PC-3 (cell line): ENCODE measurements around the gene ZNF839. TPM values are rescaled to one million over a fixed set of nuclear protein-coding genes. Genes with fewer than 3 reads are reported as not detected.

Experiments used
- ATAC-seq: fragments of 200-7000 bp; cut with Tn5 transposase; 2 replicates; pipeline ENCODE4 v1.9.1; 2020; ENCODE audit warnings: mild to moderate bottlenecking, moderate library complexity
- BruUV-seq: library from RNA; stranded (reverse); fragments of 400-500 nt; replicated peaks from 2 replicates; lab custom pipeline; 2021; lab: Mats Ljungman, UMichigan
- CTCF ChIA-PET: fragments of 300-600 bp; sonication (Branson Sonifier 250); formaldehyde crosslinking; loops from one replicate; lab custom pipeline; 2022; ENCODE audit warnings: antibody characterized with exemption; lab: Charles Lee
- POLR2A ChIA-PET: fragments of 300-600 bp; sonication (Branson Sonifier 250); formaldehyde crosslinking; loops from one replicate; lab custom pipeline; 2022; ENCODE audit warnings: antibody characterized with exemption; ENCODE audit not compliant: unreplicated experiment; lab: Charles Lee
- DNase-seq: peaks from one replicate; pipeline ENCODE4 v3.0.0-alpha.2; 2015
- H2AFZ ChIP-seq: fragments of 300-600 bp; sonication (generic); 2 replicates; pipeline ENCODE4 v1.6.0; 2016; ENCODE audit warnings: antibody characterized with exemption, low read length
- H3F3A ChIP-seq: fragments of 300-600 bp; sonication (generic); one replicate; pipeline ENCODE4 v1.6.0; 2017; ENCODE audit warnings: antibody characterized with exemption, low read length, control low read depth, mild to moderate bottlenecking; ENCODE audit not compliant: unreplicated experiment
- H3K27ac ChIP-seq: fragments of 300-600 bp; sonication (generic); 2 replicates; pipeline ENCODE4 v1.5.1; 2016; ENCODE audit warnings: mild to moderate bottlenecking, low read length
- H3K27me3 ChIP-seq: fragments of 300-600 bp; sonication (generic); 2 replicates; pipeline ENCODE4 v1.6.1; 2016; ENCODE audit warnings: low read length, mixed read lengths
- H3K36me3 ChIP-seq: fragments of 300-600 bp; sonication (generic); 2 replicates; pipeline ENCODE4 v1.6.1; 2016; ENCODE audit warnings: low read depth, mixed run types, low read length, mixed read lengths
- H3K4me1 ChIP-seq: fragments of 300-600 bp; sonication (generic); 2 replicates; pipeline ENCODE4 v1.5.1; 2016; ENCODE audit warnings: low read length; ENCODE audit not compliant: insufficient read depth
- H3K4me2 ChIP-seq: fragments of 300-600 bp; sonication (generic); 2 replicates; pipeline ENCODE4 v1.6.0; 2016; ENCODE audit warnings: low read length
- H3K4me3 ChIP-seq: fragments of 300-600 bp; sonication (generic); 2 replicates; pipeline ENCODE4 v1.5.1; 2016; ENCODE audit warnings: mild to moderate bottlenecking, low read length, mixed read lengths
- H3K79me2 ChIP-seq: fragments of 300-600 bp; sonication (generic); 2 replicates; pipeline ENCODE4 v1.6.1; 2017; ENCODE audit warnings: low read length, mixed read lengths
- H3K9ac ChIP-seq: fragments of 300-600 bp; sonication (generic); 2 replicates; pipeline ENCODE4 v1.6.0; 2016; ENCODE audit warnings: mild to moderate bottlenecking, low read length
- H3K9me2 ChIP-seq: fragments of 300-600 bp; sonication (generic); replicated peaks from 2 replicates; pipeline ENCODE4 v1.6.1; 2016; ENCODE audit warnings: mixed run types, low read length, mixed read lengths
- H3K9me3 ChIP-seq: fragments of 300-600 bp; sonication (generic); 2 replicates; pipeline ENCODE4 v1.6.1; 2016; ENCODE audit warnings: low read length, mixed read lengths
- H4K20me1 ChIP-seq: fragments of 300-600 bp; sonication (generic); 2 replicates; pipeline ENCODE4 v1.6.1; 2016; ENCODE audit warnings: low read length, mixed read lengths
- EZH2 ChIP-seq: fragments of 300-600 bp; sonication (generic); IDR thresholded peaks from one replicate; pipeline ENCODE4 v1.6.1; 2017; ENCODE audit warnings: antibody characterized with exemption, mild to moderate bottlenecking, low read length; ENCODE audit not compliant: unreplicated experiment
- EZH2phosphoT487 ChIP-seq: fragments of 300-600 bp; sonication (generic); IDR thresholded peaks from 2 replicates; pipeline ENCODE4 v1.6.1; 2018; ENCODE audit warnings: mild to moderate bottlenecking, antibody characterized with exemption, low read length, borderline replicate concordance
- intact Hi-C: fragments of 100-400 bp; cut with micrococcal nuclease; formaldehyde crosslinking; loops from 2 replicates; pipeline ENCODE4 v1.9.0; 2023
- total RNA-seq: library from RNA; depleted of rRNA; stranded (reverse); fragments of >200 nt; gene quantifications from 2 replicates; pipeline ENCODE4 v1.2.3, GENCODE V29; 2014
- TF ChIP-seq, protein P1 (sequence below): fragments of 300-600 bp; sonication (generic); conservative IDR thresholded peaks from 2 replicates; pipeline ENCODE4 v1.5.1; 2017; ENCODE audit warnings: antibody characterized with exemption, low read depth, mild to moderate bottlenecking, low read length

The ZNF839 gene
- total RNA-seq, 1 experiment from 2014 or later = 13.2 TPM

DNA sequence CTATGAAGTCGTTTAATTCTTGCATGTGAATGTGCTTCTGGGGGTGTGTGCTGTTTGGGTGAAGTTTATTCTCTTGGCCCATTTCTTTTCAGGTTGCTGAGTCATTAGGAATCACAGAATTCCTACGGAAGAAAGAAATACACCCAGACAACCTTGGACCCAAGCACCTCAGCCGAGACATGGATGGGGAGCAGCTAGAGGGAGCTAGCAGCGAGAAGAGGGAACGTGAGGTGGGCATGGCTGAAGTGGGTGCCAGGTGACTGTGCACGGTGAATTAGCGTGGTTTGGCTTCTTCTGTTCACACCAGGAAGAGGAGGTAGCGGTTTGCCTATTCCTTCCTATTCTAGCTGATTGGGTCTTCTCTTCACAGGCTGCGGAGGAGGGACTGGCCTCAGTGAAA, 19.2 kb downstream of the ZNF839 start:
- no peaks in the 10 kb centered on the region for H3F3A ChIP-seq
- no peak overlapping the region for H3K4me3 ChIP-seq
- H3K36me3 ChIP-seq = peaks cover 15% of the 10 kb centered on the region
- no peak overlapping the region for H2AFZ ChIP-seq
- TF ChIP-seq EZH2 (no peak), EZH2phosphoT487 (no peak)
- TF ChIP-seq, protein P1, sequence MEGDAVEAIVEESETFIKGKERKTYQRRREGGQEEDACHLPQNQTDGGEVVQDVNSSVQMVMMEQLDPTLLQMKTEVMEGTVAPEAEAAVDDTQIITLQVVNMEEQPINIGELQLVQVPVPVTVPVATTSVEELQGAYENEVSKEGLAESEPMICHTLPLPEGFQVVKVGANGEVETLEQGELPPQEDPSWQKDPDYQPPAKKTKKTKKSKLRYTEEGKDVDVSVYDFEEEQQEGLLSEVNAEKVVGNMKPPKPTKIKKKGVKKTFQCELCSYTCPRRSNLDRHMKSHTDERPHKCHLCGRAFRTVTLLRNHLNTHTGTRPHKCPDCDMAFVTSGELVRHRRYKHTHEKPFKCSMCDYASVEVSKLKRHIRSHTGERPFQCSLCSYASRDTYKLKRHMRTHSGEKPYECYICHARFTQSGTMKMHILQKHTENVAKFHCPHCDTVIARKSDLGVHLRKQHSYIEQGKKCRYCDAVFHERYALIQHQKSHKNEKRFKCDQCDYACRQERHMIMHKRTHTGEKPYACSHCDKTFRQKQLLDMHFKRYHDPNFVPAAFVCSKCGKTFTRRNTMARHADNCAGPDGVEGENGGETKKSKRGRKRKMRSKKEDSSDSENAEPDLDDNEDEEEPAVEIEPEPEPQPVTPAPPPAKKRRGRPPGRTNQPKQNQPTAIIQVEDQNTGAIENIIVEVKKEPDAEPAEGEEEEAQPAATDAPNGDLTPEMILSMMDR = no peak
- ATAC-seq (no peak), DNase-seq (no peak)
- H3K27ac ChIP-seq = no peak overlapping the region
- H3K9ac ChIP-seq = no peak overlapping the region
- POLR2A ChIA-PET = no interaction called here
- H3K27me3 ChIP-seq = no peaks in the 10 kb centered on the region
- no peaks in the 10 kb centered on the region for H3K79me2 ChIP-seq
- BruUV-seq = no TSS peak
- intact Hi-C loops = no loop called here
- H3K4me2 ChIP-seq = no peak overlapping the region
- no peaks in the 10 kb centered on the region for H4K20me1 ChIP-seq
- H3K9me3 ChIP-seq = no peaks in the 10 kb centered on the region
- CTCF ChIA-PET = no interaction called here
- H3K4me1 ChIP-seq = no peaks in the 10 kb centered on the region
- no peaks in the 10 kb centered on the region for H3K9me2 ChIP-seq

DNA sequence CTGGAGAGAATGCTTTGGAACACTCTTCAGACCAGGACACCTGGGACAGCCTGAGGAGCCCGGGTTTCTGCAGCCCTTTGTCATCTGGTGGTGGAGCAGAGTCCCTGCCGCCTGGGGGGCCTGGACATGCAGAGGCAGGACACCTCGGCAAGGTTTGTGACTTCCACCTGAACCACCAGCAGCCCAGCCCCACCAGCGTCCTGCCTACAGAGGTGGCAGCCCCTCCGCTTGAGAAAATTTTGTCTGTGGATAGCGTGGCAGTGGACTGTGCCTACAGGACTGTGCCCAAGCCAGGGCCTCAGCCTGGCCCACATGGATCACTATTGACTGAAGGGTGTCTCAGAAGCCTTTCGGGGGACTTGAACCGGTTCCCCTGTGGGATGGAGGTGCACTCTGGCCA, 22.0 kb downstream of the ZNF839 start:
- ATAC-seq = no peak
- CTCF ChIA-PET = no interaction called here
- H3F3A ChIP-seq = no peaks in the 10 kb centered on the region

DNA sequence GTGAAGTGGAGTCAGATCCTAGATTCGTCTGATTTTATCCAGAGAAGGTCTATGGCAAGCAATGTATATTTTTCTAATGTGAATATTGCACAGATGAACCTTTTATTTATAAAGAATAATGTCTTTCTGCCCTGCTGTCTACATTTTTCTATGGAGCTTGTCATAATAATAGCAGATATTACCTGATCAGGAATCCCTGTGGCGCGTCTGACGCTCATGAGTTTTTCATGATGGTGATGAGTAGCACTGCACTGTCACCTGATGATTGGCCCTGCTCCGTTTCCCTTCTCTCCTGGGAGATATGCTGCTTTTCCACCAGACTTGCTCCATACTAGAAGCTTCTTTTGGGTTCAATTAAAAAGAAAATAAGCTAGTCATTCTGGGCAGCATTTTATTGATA, 22.7 kb downstream of the ZNF839 start:
- Histone ChIP-seq H2AFZ (no peak overlapping the region), H3F3A (no peaks in the 10 kb centered on the region), H3K9me3 (no peaks in the 10 kb centered on the region), H3K4me3 (no peak overlapping the region), H3K4me2 (no peak overlapping the region), H3K27me3 (no peaks in the 10 kb centered on the region), H3K9me2 (no peaks in the 10 kb centered on the region), H4K20me1 (no peaks in the 10 kb centered on the region), H3K79me2 (no peaks in the 10 kb centered on the region), H3K9ac (no peak overlapping the region), H3K36me3 (peaks cover 25% of the 10 kb centered on the region), H3K27ac (no peak overlapping the region), H3K4me1 (no peaks in the 10 kb centered on the region)
- ChIA-PET CTCF (no interaction called here), POLR2A (interaction anchor here (0.8 kb wide), 1 partner anchor 114 kb away, joined by 4 read pairs; no protein-coding TSS in a partner anchor)
- TF ChIP-seq EZH2 (no peak), EZH2phosphoT487 (no peak)
- TF ChIP-seq, protein P1 = no peak
- intact Hi-C loops = no loop called here
- no peak for DNase-seq
- no TSS peak for BruUV-seq
- ATAC-seq = no peak

More for the DNA sequence above, 22.0 kb downstream of the ZNF839 start:
- no peak overlapping the region for H2AFZ ChIP-seq
- H3K79me2 ChIP-seq = no peaks in the 10 kb centered on the region
- H3K9me3 ChIP-seq = no peaks in the 10 kb centered on the region
- peaks cover 25% of the 10 kb centered on the region for H3K36me3 ChIP-seq
- H3K27me3 ChIP-seq = no peaks in the 10 kb centered on the region
- TF ChIP-seq, protein P1 = no peak
- TF ChIP-seq EZH2 (no peak), EZH2phosphoT487 (no peak)
- POLR2A ChIA-PET = no interaction called here
- no peak overlapping the region for H3K4me2 ChIP-seq
- BruUV-seq = no TSS peak
- no peaks in the 10 kb centered on the region for H3K4me1 ChIP-seq
- no peak for DNase-seq
- no peak overlapping the region for H3K27ac ChIP-seq
- H3K4me3 ChIP-seq = no peak overlapping the region
- H3K9ac ChIP-seq = no peak overlapping the region
- no peaks in the 10 kb centered on the region for H3K9me2 ChIP-seq
- intact Hi-C loops = no loop called here
- no peaks in the 10 kb centered on the region for H4K20me1 ChIP-seq
